K562 (cell line): Measurements from ENCODE around the gene DTNBP1. TPM values are rescaled to one million over a fixed set of nuclear protein-coding genes. Genes with fewer than 3 reads are reported as not detected.

Experiments used
- ATAC-seq: fragments of 200-7000 bp; cut with Tn5 transposase; 3 replicates; pipeline ENCODE4 v1.9.1; 2020; ENCODE audit warnings: moderate library complexity
- BruUV-seq: library from RNA; stranded (reverse); fragments of 400-500 nt; replicated peaks from 2 replicates; lab custom pipeline; 2021; lab: Mats Ljungman, UMichigan
- CTCF ChIA-PET: fragments of 300-600 bp; formaldehyde crosslinking; extraction: SDS; loops from one replicate; lab custom pipeline; 2021; ENCODE audit warnings: low intra/inter-chr PET ratio; lab: Yijun Ruan, JAX
- POLR2A ChIA-PET: fragments of 300-600, 350-650 bp; sonication (Branson Sonifier 250); formaldehyde crosslinking; extraction: SDS; loops from one replicate; lab custom pipeline; 2021; ENCODE audit warnings: antibody characterized with exemption, inconsistent platforms; lab: Yijun Ruan, JAX
- DNase-seq, 4 experiments: peaks; one replicate each; pipeline versions ENCODE4 v3.0.0 to v3.0.0-alpha.2; 2011 to 2018; ENCODE audit warnings: low spot score in 3 of 4, mixed read lengths in 3 of 4; ENCODE audit errors: extremely low read depth in 1 of 4
- FAIRE-seq: peaks from 2 replicates; lab custom pipeline; 2011; peaks lifted over from hg19 to GRCh38; lab: Jason Lieb, UNC
- H2AFZ ChIP-seq: 2 replicates; pipeline ENCODE4 v1.6.0; 2011; ENCODE audit warnings: low read depth, low read length, control low read depth, inconsistent platforms
- H3K27ac ChIP-seq: fragments of 200-600 bp; 3 replicates; pipeline ENCODE4 v1.8.0; 2011; ENCODE audit warnings: low read depth, mild to moderate bottlenecking, control low read depth, inconsistent platforms, low read length, moderate library complexity, mixed read lengths; ENCODE audit errors: extremely low read depth
- H3K27me3 ChIP-seq, 2 experiments: fragments of 300-600 bp in 1 of 2; 2 replicates in 1 of 2; 3 replicates in 1 of 2; pipeline versions ENCODE4 v1.6.0 to v1.8.0; 2011; ENCODE audit warnings: inconsistent platforms in 2 of 2, low read length in 2 of 2, mild to moderate bottlenecking in 1 of 2, mixed read lengths in 1 of 2, moderate library complexity in 1 of 2; ENCODE audit not compliant: control insufficient read depth in 2 of 2, insufficient read depth in 2 of 2
- H3K36me3 ChIP-seq: fragments of 300-600 bp; 3 replicates; pipeline ENCODE4 v1.8.0; 2011; ENCODE audit warnings: mild to moderate bottlenecking, low read length, inconsistent platforms; ENCODE audit not compliant: control insufficient read depth, insufficient read depth
- H3K4me1 ChIP-seq, 2 experiments: fragments of 200-600 bp in 1 of 2; replicated peaks in 1 of 2; 2 replicates in 1 of 2; 3 replicates in 1 of 2; pipeline versions ENCODE4 v1.5.1 to v1.8.0; 2011; ENCODE audit warnings: inconsistent platforms in 2 of 2, low read length in 2 of 2, mild to moderate bottlenecking in 1 of 2, mixed read lengths in 1 of 2, moderate library complexity in 1 of 2; ENCODE audit not compliant: control insufficient read depth in 2 of 2, insufficient read depth in 2 of 2
- H3K4me2 ChIP-seq: 2 replicates; pipeline ENCODE4 v1.6.1; 2011; ENCODE audit warnings: low read length, control low read depth, inconsistent platforms, mixed read lengths; ENCODE audit not compliant: insufficient read depth
- H3K4me3 ChIP-seq: fragments of 200-600 bp; sonication (generic), shearing (Covaris generic); 2 replicates; pipeline ENCODE4 v1.5.1; 2016; ENCODE audit warnings: control low read depth, inconsistent platforms
- H3K79me2 ChIP-seq: fragments of 200-600 bp; 3 replicates; pipeline ENCODE4 v1.8.0; 2011; ENCODE audit warnings: low read length, inconsistent platforms; ENCODE audit not compliant: control insufficient read depth, insufficient read depth
- H3K9ac ChIP-seq, 2 experiments: 2 replicates each; pipeline versions ENCODE4 v1.6.0 to v1.6.1; 2011; ENCODE audit warnings: low read depth in 2 of 2, low read length in 2 of 2, control low read depth in 1 of 2, inconsistent platforms in 1 of 2, mild to moderate bottlenecking in 1 of 2, mixed read lengths in 1 of 2; ENCODE audit not compliant: insufficient read depth in 1 of 2
- H3K9me1 ChIP-seq: one replicate; pipeline ENCODE4 v1.6.0; 2011; ENCODE audit warnings: inconsistent platforms, mild to moderate bottlenecking, low read length, moderate library complexity; ENCODE audit not compliant: control insufficient read depth, insufficient read depth
- H3K9me3 ChIP-seq: replicated peaks from 2 replicates; pipeline ENCODE4 v1.5.1; 2011; ENCODE audit warnings: low read depth, low read length, inconsistent platforms; ENCODE audit not compliant: control insufficient read depth, insufficient read depth
- H4K20me1 ChIP-seq: replicated peaks from 2 replicates; pipeline ENCODE4 v1.6.1; 2011; ENCODE audit warnings: low read length, inconsistent platforms, mixed read lengths; ENCODE audit not compliant: control insufficient read depth, insufficient read depth
- CTBP1 ChIP-seq: fragments of 450-650 bp; IDR thresholded peaks from 2 replicates; pipeline ENCODE4 v1.6.1; 2016; ENCODE audit warnings: borderline replicate concordance
- MAFF ChIP-seq: IDR thresholded peaks from 2 replicates; pipeline ENCODE4 v1.6.1; 2012; ENCODE audit warnings: low read length, improper control_type of control experiment
- NFXL1 ChIP-seq: fragments of 450-650 bp; formaldehyde crosslinking; IDR thresholded peaks from 2 replicates; pipeline ENCODE4 v1.4.0; 2021; ENCODE audit warnings: mild to moderate bottlenecking
- ZNF583 ChIP-seq: fragments of 250-450 bp; sonication (Bioruptor Pico); IDR thresholded peaks from 2 replicates; pipeline ENCODE4 v1.4.0; 2020
- WGBS: fragments of 100-300 bp; shearing (Covaris generic); methylation state at CpG from one replicate; pipeline ENCODE4 v1.1.6; 2016; ENCODE audit warnings: low coverage, mixed read lengths; ENCODE audit not compliant: insufficient coverage; ENCODE audit errors: missing lambda C conversion rate; 5-methylcytosine and 5-hydroxymethylcytosine counted together
- in situ Hi-C: fragments of 300-500 bp; cut with MboI; formaldehyde crosslinking; loops from 4 replicates; pipeline ENCODE4 v1.15.0; 2018; ENCODE audit warnings: inconsistent platforms, mixed read lengths
- intact Hi-C: fragments of 100-400 bp; cut with micrococcal nuclease; formaldehyde crosslinking; loops from 2 replicates; pipeline ENCODE4 v1.14.2; 2022
- polyA plus RNA-seq, 8 experiments: library from polyadenylated mRNA; depleted of rRNA in 4 of 8; stranded (reverse) in 5 of 8; unstranded in 3 of 8; fragments of >200 nt; fragmentation: Nextera tagmentation in 2 of 8; fragmentation: Illumina TruSeq in 1 of 8; extraction: Ambion mirVana in 2 of 8; extraction: Trizol in 1 of 8; gene quantifications; 2 replicates each; pipeline versions ENCODE4 v1.2.1 to v1.2.3, GENCODE V29; 2011 to 2014; ENCODE audit warnings: inconsistent platforms in 1 of 8, missing spikeins in 1 of 8
- total RNA-seq, 7 experiments: library from RNA; depleted of rRNA in 6 of 7; stranded (reverse); fragments of >200 nt in 6 of 7; fragmentation: Illumina TruSeq in 2 of 7; extraction: Trizol in 2 of 7; gene quantifications; 2 replicates each; pipeline versions ENCODE4 v1.2.1 to v1.2.3, GENCODE V29; 2011 to 2021; ENCODE audit warnings: low replicate concordance in 1 of 7
- TF ChIP-seq, protein P1 (sequence below), 3 experiments: fragments of 200-800 bp in 1 of 3; fragments of 250-450 bp in 1 of 3; fragments of 450-650 bp in 1 of 3; sonication (Bioruptor Pico) in 1 of 3; sonication (Bioruptor generic) in 1 of 3; formaldehyde crosslinking in 1 of 3; IDR thresholded peaks; 2 replicates each; pipeline versions ENCODE4 v1.6.1 to v1.8.0; 2016 to 2022; ENCODE audit warnings: mild to moderate bottlenecking in 2 of 3, missing genetic modification characterization in 2 of 3, missing compliant biosample characterization in 1 of 3, moderate library complexity in 1 of 3

DTNBP1 gene
- total and polyA plus RNA-seq, 9 of the 15 experiments (the other 6 are each of a cell fraction or from before 2014, with no cell fraction given): 16.7 to 54.5 (median 21.4) TPM

- no peak for FAIRE-seq
- Histone ChIP-seq H4K20me1 (peaks cover 8% of the 10 kb centered on the region; the same call in 1 of the 2 replicates), H3K27ac (no peak overlapping the region), H3K4me3 (no peak overlapping the region), H3K9me3 (no peaks in the 10 kb centered on the region), H3K9ac (no peak overlapping the region), H3K4me2 (no peak overlapping the region), H3K36me3 (peaks cover 25% of the 10 kb centered on the region; the same call in 2 of the 3 replicates), H3K9me1 (peaks cover 4% of the 10 kb centered on the region), H3K4me1 (peaks cover 3 to 14% of the 10 kb centered on the region in 2 experiments; a peak in 3 of 5 replicates), H3K27me3 (no peaks in the 10 kb centered on the region), H2AFZ (no peak overlapping the region), H3K79me2 (peaks cover 30% of the 10 kb centered on the region)
- ATAC-seq: no peak
- WGBS: 87% methylated on average over 3 of the region's 3 CpGs
- in situ Hi-C loops (no loop called here), intact Hi-C loops (loop anchor here (5.0 kb wide), 1 partner anchor 237 kb away; the partner anchor contains the start of gene JARID2)
- BruUV-seq: no TSS peak
- no peak for DNase-seq
- ChIA-PET CTCF (no interaction called here), POLR2A (interaction anchor here (0.6 to 0.7 kb wide), 2 partner anchors 9 to 1784 kb away, joined by 3 read pairs; no protein-coding TSS in a partner anchor)
- TF ChIP-seq MAFF (no peak), NFXL1 (CRISPR knock-in tag) (no peak), ZNF583 (CRISPR knock-in tag) (no peak), CTBP1 (no peak)
- TF ChIP-seq, protein P1, sequence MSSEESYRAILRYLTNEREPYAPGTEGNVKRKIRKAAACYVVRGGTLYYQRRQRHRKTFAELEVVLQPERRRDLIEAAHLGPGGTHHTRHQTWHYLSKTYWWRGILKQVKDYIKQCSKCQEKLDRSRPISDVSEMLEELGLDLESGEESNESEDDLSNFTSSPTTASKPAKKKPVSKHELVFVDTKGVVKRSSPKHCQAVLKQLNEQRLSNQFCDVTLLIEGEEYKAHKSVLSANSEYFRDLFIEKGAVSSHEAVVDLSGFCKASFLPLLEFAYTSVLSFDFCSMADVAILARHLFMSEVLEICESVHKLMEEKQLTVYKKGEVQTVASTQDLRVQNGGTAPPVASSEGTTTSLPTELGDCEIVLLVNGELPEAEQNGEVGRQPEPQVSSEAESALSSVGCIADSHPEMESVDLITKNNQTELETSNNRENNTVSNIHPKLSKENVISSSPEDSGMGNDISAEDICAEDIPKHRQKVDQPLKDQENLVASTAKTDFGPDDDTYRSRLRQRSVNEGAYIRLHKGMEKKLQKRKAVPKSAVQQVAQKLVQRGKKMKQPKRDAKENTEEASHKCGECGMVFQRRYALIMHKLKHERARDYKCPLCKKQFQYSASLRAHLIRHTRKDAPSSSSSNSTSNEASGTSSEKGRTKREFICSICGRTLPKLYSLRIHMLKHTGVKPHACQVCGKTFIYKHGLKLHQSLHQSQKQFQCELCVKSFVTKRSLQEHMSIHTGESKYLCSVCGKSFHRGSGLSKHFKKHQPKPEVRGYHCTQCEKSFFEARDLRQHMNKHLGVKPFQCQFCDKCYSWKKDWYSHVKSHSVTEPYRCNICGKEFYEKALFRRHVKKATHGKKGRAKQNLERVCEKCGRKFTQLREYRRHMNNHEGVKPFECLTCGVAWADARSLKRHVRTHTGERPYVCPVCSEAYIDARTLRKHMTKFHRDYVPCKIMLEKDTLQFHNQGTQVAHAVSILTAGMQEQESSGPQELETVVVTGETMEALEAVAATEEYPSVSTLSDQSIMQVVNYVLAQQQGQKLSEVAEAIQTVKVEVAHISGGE (CRISPR knock-in tag; IDR thresholded peaks at IDR 0.05): no peak
Observed at GRCh38 chr6:15484140-15484539, 178.7 kb downstream of the DTNBP1 start.
